ENCODE data around the gene PCDHAC1.

Gene PCDHAC1

DNA sequence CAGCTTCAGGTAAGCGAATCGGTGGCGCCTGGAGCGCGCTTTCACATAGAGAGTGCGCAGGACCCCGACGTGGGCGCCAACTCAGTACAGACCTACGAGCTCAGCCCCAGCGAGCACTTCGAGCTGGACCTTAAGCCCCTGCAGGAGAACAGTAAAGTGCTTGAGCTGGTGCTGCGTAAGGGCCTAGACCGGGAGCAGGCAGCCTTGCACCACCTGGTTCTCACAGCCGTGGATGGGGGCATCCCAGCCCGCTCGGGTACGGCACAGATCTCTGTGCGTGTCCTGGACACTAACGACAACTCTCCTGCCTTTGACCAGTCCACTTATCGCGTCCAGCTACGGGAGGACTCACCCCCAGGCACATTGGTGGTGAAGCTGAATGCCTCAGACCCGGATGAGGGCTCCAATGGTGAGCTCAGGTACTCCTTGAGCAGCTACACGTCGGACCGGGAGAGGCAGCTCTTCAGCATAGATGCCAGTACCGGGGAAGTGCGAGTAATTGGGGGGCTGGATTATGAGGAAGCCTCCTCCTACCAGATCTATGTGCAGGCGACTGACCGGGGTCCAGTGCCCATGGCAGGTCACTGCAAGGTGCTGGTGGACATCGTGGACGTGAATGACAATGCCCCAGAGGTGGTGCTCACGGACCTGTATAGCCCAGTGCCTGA lies 41.3 kb downstream of the PCDHAC1 start:
- no peak for DNase-seq (ENCODE audit: low read depth)

DNA sequence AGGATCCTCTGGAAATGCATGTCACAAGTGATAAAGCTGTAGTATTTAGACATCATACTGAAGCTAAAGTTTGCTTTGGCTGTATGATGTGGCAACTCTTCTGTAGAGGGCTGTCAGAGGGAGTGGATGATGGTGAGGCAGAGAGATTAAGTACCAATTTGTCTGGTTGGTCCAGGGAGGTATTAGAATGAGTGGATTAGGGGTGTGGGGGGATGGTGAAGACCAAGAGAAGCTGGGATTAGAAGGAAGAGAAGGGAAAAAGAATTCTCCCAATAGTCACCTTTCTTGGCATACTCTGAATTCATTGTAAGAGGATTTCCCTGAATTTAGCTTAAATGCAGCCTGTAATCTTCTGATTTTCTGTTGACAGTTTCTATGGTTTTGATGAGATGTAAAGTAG lies 43.8 kb downstream of the PCDHAC1 start:
- no peak for DNase-seq (ENCODE audit: low read depth)

DNA sequence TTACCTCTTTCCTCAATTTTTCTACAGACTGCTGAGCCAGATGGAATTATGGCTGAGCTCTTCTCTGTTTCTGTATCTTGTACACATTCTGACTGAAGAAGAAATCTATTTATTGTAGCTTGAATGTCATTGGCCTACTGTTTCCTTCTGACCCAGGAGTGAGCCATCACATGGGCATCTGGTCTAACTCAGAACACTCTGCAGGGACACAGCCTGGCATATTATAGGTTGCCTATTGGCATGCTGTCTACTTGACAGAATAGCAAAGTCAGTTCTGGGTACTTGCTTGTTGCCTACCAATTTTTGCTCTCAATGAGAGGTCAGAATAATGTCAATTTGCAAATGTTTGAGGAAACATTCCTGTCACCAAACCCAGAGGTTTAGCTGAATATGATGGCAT lies 47.5 kb downstream of the PCDHAC1 start:
- no peak for DNase-seq (ENCODE audit: low read depth)

DNA sequence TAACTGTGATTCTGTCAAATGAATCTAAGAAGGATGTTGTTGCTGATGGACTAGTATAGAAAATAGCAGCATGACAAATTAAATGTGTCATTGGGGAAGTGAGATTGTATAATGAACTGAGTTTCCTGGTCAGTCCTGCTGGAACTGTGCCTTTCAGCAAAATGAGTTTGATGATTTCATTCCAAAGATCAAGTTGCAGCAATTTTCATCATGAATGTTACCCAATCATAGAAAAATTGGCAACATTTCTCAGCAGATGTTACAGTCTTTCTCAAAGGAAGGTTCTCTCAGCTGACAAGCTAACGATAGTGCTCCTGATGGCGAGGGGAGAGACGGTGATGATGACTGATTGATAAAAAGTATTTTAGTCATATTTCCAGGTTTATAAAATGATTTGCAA lies 50.9 kb downstream of the PCDHAC1 start:
- DNase-seq (ENCODE audit: low read depth), result no peak

DNA sequence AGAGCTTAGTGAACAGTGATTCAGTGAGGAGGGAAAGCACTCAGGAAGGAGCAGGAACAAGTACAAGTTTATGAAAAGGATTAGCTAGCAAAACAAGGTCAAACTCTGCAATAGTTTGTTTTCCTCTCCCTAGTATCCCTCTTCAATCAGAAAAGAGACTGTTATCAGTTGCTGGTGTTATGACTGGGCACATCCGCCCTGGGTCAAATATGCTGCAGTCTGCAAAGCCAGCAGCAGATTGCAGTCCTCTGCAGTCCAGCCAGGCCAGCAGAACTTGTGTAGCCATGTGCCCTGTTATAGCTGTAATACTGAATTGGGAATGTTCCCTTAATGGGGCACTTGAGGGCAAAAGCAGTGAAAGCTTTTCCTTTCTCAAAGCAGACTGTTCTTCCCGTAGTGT lies 52.2 kb downstream of the PCDHAC1 start:
- no peak for DNase-seq (ENCODE audit: low read depth)

DNA sequence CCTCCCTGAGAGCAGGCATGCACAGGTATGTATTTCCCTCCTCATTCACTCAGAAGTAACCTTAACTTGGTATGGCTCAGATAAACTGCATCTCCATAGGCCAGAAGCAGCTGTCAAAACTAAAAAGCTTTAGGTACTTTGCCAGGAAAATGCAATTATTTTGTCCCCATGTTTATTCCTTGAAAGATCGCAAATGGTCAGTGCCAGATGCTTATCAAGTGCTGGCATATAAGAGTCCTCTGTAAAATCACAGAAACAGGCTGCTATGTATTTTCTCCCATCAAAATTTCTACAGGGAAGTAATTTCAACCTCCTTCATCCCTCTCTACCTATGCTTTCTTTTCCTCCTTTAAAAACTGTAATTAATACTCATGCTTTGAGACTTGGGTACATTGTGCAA lies 52.9 kb downstream of the PCDHAC1 start:
- DNase-seq (ENCODE audit: low read depth), result no peak
